ENCODE results near the gene IGSF3. TPM values are rescaled to one million over a fixed set of nuclear protein-coding genes. Genes with fewer than 3 reads are reported as not detected.

Gene IGSF3
- total and polyA plus RNA-seq, 3 donors from 2014 or later = 12.6 to 27.2 (median 15.4) TPM

- intact Hi-C loops (cut with DNase I; ENCODE audit: low total_unique reads) = no loop called here
- Histone ChIP-seq H3K4me3 (no peak overlapping the region), H3K9me3 (no peaks in the 10 kb centered on the region), H3K4me1 (no peaks in the 10 kb centered on the region), H3K36me3 (ENCODE audit: low read depth, missing control alignments) (no peaks in the 10 kb centered on the region), H3K27ac (no peak overlapping the region), H3K27me3 (no peaks in the 10 kb centered on the region)
- TF ChIP-seq CTCF (IDR thresholded peaks at IDR 0.05) (no peak), POLR2A (IDR thresholded peaks at IDR 0.05) (no peak)
- no peak for DNase-seq
Measured at GRCh38 chr1:116561563-116561962, 106.0 kb downstream of the IGSF3 start.

- Histone ChIP-seq H3K27me3 (no peaks in the 10 kb centered on the region), H3K27ac (no peak overlapping the region), H3K4me1 (no peaks in the 10 kb centered on the region), H3K4me3 (no peak overlapping the region), H3K9me3 (no peaks in the 10 kb centered on the region), H3K36me3 (ENCODE audit: low read depth, missing control alignments) (no peaks in the 10 kb centered on the region)
- WGBS, 2 donors = 82% methylated on average over 4 of the region's 4 CpGs
- no peak for DNase-seq
- intact Hi-C loops (cut with DNase I; ENCODE audit: low total_unique reads) = no loop called here
- TF ChIP-seq CTCF (IDR thresholded peaks at IDR 0.05) (no peak), POLR2A (IDR thresholded peaks at IDR 0.05) (no peak)
Measured at GRCh38 chr1:116560704-116561490, 106.6 kb downstream of the IGSF3 start.

- Histone ChIP-seq H3K27me3 (no peaks in the 10 kb centered on the region), H3K4me3 (no peak overlapping the region), H3K9me3 (no peaks in the 10 kb centered on the region), H3K36me3 (ENCODE audit: low read depth, missing control alignments) (no peaks in the 10 kb centered on the region), H3K4me1 (no peaks in the 10 kb centered on the region), H3K27ac (no peak overlapping the region)
- no peak for DNase-seq
- WGBS, 2 donors = 80 to 86% methylated on average over 8 of the region's 8 CpGs
- TF ChIP-seq CTCF (IDR thresholded peaks at IDR 0.05) (no peak), POLR2A (IDR thresholded peaks at IDR 0.05) (no peak)
- intact Hi-C loops (cut with DNase I; ENCODE audit: low total_unique reads) = no loop called here
Measured at GRCh38 chr1:116559304-116559761, 108.2 kb downstream of the IGSF3 start.

GRCh38 chr1:116558571-116558970 is 109.0 kb downstream of the IGSF3 start:
- DNase-seq = no peak
- intact Hi-C loops (cut with DNase I; ENCODE audit: low total_unique reads) = no loop called here
- Histone ChIP-seq H3K9me3 (no peaks in the 10 kb centered on the region), H3K4me3 (no peak overlapping the region), H3K27me3 (no peaks in the 10 kb centered on the region), H3K4me1 (no peaks in the 10 kb centered on the region), H3K36me3 (ENCODE audit: low read depth, missing control alignments) (no peaks in the 10 kb centered on the region), H3K27ac (no peak overlapping the region)
- no peak for TF ChIP-seq CTCF (IDR thresholded peaks at IDR 0.05)
- TF ChIP-seq POLR2A (IDR thresholded peaks at IDR 0.05) = no peak
- WGBS, 2 donors = 97 to 100% methylated on average over 1 of the region's 1 CpG

GRCh38 chr1:116558140-116558549 is 109.4 kb downstream of the IGSF3 start:
- TF ChIP-seq CTCF (IDR thresholded peaks at IDR 0.05) = no peak
- no peak for TF ChIP-seq POLR2A (IDR thresholded peaks at IDR 0.05)
- H3K9me3 ChIP-seq = no peaks in the 10 kb centered on the region
- H3K36me3 ChIP-seq (ENCODE audit: low read depth, missing control alignments) = no peaks in the 10 kb centered on the region
- no peaks in the 10 kb centered on the region for H3K4me1 ChIP-seq
- no peaks in the 10 kb centered on the region for H3K27me3 ChIP-seq
- no peak overlapping the region for H3K4me3 ChIP-seq
- DNase-seq = no peak
- intact Hi-C loops (cut with DNase I; ENCODE audit: low total_unique reads) = no loop called here
- no peak overlapping the region for H3K27ac ChIP-seq
- 90 to 91% methylated on average over 4 of the region's 4 CpGs for WGBS, 2 donors

All from testis (tissue), 3 donors.